MV-4-11 (cell line): ENCODE measurements around the gene PRMT7.

Source experiments
- DNase-seq: peaks from one replicate; lab custom pipeline; 2025; lab: John Stamatoyannopoulos, UW

The PRMT7 gene

DNA sequence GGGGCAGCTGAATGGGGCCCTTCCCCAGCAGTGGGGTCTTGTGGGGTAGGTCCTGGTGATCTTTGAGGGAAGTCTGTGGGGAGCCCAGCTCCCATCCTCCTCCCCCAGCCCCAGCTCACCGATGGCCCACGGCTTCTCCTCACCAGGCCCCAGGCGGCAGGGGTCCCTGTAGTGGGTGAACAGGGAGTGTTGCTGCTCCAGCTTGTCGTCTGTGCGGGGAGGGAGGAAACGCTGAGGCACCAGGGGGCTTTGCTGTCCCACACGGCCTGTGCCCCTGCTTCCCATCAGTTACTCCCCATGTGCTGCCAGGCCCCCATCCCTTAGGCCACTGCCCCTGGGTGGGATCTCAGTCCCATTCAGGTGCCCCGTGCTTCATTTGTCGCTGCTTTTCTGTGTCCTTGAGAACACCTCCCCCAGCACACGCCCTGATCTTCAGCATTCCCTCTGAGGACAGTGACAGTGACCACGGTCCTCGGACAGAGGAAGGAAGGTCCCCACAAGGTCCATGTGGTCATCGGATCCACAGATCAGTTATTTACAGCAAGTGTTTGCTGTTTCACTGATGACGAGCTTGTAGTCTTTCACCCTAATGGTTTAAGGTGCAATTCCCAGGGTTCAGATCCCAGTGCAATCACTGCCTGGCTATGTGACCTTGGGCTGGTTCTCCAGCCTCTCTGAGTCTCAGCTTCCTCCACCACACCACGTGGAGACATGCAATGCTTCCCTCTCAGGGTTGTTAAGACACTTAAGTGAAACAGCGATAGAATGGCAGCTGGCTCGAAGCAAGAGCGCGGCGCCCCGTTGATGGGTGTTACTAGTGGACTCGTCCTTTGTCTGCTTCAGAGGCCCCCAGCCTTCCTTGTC lies 53.1 kb downstream of the PRMT7 start:
- DNase-seq: peak; percentile 70

DNA sequence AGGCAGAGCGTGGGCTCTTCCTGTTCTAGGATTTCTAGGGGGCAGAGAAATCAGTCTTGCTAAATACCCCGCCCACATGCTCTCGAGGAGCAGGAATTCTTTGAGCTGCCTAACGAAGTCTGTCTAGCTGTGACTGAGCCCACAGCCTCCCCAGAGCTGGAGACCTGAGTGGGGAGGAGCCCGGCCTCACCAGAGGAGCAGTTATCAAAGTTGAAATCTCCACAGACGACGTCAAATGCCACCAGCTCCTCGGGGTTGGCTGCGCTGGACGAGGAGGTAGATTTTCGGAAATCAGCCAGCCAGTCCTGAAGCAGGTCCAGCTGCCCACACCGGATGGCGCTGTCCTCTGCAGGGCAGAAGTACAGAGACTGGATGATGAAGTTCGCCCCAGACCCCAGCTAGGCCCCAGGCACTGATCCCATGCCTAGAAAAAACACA lies 53.8 kb downstream of the PRMT7 start:
- no peak for DNase-seq

DNA sequence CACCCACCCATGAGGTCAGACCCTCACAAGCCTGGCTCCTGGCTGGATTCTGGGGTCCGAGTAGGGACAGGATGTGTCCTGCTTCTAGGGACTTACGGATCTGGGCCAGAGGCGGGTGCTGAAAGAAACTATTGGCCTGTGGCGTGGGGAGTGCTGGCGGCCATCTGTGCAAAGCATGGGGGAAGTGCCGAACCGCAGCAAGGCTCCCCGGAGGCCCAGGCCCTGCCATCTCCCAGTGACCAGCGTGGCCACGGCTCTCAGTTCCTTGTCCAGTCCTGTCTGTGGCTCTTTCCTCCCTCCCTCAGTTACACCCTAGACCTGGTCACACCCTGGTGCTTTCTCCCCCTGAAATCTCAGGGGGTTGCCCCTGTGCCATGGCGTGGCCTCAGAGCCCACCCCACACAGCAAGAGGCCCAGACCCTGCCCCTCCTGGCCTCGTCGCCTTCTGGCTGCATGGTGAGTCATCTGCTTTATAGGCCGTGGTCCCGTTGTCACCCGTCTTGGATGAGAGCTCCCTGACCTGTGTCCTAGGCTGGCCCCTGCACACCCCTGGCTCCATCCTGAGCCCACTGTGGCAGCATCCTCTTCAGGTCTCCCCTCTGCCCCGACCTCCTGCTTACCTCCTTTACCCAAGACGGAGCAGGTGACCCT lies 54.5 kb downstream of the PRMT7 start:
- DNase-seq: peak; percentile 72

DNA sequence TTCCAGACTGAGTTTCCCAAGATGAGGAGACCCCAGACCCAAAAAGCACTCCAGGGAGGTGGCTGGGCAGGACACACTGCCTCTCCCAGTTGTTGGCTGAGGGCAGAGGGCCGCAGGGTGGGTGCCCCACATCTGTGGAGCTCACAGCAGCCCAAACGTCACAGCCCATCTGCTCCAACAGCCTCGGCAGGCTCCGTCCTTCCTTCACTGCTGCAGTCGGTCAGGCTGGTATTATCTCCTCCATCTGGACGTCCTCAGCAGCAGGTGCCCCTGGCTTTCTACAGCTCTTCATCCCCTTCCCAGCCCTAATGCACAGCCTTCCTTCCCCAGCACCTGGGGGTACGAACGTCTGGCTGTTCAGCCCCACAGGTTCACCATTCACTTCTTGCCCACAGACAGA lies 55.2 kb downstream of the PRMT7 start:
- DNase-seq: no peak

DNA sequence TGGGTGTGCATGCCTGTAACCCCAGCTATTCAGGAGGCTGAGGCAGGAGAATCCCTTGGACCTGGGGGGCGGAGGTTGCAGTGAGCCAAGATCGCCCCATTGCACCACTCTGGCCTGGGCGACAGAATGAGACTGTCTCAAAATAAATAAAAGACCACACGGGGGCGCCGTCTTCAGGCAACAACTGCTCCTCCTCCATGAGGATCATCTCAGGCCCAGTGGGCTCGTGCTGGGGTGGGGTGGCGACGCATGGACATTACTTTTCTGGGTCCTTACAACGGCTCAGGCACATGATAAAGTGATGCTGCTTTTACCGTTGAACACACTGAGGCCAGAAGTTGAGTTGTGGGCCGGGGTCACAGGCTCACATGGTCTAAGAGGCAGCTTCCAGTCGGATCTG lies 56.2 kb downstream of the PRMT7 start:
- peak; percentile 66 for DNase-seq

DNA sequence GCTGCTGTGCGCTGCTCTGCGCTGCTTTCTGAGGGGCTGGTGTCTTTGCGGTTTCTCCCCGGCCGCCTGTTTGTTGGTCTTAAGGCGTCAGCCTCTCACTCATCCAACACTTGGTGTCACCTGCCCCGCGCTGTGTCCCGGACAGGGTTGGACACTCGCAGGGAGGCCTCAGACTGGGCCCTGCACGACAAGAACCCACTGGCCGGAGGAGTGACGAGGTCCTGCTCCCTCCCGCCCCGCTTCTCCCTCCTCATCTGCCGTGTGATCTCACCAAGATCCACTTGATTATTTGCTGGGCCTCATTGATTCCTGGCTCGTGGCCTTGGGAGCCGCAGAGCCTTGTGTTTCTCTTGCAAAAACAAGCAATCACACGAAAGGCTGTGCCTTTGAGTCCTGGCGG lies 56.6 kb downstream of the PRMT7 start:
- no peak for DNase-seq

DNA sequence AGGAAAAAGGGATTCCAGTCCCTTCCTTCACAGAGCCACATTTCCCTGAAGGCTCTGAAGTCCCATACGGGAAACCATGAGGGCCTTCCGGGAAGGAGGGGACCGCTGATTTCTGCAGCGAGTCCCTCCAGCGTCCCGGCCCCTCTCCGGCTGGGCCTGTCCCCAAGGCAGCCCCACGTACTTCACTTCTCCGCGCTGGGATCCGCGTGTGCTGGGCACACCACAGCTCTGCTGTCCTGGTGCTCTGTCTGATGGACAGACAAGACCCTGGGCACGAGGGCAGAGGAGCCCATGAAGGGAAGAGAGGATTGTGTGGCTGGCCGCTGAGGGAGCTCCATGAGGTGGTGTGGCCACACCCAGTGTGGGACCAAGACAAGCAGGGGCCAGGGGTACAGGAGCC lies 57.1 kb downstream of the PRMT7 start:
- DNase-seq: no peak

DNA sequence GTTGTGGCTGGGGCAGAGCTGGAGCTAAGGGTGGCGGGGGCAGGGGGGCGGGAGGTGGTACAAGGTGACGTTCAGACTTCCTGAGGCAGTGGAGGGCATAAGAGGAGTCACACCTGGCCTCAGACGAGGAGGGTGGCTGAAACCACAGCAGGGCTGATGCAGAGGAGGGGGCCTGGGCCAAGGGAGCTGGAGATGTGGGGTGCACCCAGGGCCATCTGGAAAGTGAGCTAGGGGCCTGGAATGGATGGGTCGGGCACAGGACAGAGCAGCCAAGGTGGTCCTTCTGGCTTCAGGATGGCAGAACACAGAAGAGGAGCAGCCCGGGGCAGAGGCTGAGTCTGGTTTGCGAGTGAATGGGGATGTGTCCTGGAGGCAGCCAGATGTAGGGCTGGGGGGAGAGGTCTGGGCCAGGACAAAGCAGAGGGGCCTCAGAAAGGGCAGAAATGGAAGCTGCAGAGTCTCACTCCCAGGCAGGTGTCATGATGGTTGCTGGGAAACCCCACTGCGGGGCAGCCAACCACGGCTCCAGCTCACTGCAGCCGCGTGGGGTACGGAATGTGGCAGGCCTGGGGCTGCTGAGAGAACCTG lies 57.6 kb downstream of the PRMT7 start:
- no peak for DNase-seq

DNA sequence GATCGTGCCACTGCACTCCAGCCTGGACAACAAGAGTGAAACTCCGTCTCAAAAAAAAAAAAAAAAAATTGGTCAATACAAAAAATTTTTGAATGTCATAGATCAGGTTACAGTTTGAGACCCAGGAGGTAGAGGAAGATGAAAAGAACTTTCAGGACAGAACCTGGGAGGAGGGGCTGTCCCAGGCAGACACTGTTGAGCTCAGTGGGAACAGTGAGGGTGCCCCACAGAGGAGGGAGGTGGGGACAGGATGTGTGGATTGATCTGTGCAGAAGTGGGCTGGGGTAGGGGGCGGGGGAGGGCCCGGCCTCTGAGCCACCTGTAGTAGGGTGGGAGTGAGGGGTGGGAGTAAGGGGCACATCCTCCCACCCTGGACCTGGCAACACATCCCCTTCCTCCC lies 58.3 kb downstream of the PRMT7 start:
- DNase-seq: peak; percentile 10

DNA sequence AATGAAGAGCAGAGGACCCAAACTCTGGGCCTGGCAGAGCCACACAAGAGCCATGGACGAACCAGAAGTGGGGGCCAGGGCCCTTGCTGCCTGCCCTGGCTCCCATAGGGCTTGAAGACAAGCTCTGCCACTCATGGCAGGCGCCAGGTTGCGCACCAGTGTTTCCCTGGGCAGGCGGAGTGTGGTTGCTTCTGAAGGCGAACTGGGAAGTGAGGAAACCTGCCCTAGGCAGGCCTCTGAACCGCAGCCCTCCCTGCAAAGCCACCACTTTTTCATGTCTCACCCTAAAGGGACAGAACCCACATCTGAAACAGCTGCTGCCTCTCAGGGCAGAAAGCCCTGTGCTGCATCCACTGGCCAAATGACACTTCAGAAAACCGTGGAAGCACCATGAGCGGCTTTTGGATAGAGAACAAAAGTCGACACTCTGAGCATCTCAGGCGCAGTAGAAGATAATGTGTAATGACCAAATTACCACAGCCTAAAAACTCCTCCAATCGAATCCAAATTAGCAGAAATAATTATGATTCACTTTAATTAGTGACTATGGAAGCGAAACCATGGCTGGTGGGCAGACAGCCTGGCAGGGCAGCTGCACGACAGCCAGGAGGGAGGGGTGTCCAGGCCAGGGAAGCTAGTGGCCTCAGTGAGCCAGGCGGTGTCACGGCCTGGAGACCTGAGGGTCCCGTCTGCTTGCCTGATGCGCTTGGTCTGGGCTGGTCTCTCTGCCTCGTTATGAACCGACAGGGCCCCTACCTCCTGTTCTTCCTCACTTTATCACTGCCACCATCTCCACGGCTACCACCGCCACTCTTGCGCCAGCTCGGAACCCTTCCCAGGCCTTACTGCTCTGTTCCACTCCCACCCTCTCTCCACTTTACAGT lies 59.1 kb downstream of the PRMT7 start:
- peak; percentile 97 for DNase-seq

DNA sequence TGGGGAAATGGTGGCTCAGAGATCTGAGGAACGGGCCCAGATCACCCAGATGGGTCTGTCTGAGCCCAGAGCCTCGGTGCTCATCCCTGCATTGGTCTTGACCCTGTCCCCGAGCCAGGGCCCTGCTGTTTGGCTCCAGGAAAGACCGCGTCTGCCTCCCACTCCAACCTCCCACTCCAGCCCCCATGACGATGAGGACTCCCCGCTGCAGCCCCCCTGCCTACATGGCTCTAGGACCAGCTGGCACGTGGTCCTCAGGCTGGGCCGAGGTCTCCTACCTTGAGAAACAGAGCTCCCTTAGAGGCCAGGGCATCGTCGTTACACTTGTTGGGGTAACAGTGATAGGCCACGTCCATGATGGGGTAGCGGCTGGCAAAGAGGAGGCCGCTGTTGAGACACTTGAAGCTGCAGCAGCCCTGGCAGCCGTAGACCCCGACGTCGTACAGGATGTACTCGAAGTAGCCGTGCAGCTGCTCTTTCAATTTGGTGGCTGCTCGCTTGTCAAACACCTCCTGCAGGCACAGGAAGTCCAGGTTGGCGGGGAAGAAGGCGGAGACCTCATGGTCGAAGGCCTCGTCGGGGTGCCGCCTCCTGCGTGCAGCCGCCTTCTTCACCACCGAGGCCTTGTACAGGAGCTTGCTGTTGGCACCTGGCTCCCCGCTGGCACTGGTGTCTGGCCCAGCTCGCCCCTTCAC lies 59.9 kb downstream of the PRMT7 start:
- DNase-seq: no peak

DNA sequence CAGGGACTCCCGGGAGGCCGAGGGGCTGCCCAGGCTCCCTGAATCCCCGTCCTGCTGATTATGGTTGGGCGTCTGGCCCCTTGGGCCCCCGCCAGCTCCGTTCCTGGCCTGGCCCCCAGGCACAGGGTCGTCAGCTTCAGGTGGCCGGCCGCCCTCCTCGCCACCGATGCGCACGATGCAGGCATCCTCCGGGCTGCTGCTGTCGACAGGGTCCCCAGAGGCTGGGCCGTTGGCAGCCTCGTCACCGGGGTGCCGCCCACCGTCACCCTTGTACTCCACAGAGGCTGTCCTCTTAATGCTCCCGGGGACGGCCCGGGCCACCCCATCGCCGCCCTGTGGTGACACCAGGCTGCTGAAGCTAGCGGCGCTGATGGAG lies 60.4 kb downstream of the PRMT7 start:
- DNase-seq: no peak

DNA sequence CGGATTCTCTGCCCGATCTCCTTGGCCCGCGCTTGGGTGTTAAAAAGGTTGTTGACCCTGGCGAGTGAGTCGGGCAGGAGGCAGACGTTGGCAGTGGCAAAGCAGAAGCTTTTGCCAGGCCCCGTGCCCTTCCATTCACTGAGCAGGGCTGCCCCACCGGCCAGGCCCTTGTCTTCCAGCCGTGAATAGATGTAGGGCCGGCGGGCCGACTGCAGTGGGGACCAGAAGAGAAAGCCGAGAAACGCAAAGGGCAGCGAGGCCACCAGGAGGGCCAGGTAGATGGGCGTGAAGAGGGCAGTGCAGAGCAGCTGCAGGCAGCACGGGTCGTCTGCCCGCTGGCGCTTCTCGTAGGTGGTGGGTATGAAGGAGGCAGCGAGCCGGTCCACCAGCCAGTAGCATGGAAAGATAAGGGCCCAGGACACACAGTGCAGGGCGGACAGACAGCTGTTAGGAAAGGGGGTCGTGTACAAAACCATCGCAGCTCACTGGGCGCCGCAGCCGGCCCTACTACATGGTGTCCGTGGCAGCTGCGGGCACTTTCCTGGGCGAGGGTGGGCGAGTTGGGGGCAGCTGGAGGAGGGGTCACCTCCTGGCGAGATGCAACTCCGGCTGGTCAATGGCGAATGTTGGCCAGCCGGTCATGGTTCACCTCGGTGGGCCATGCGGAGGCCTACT lies 61.0 kb downstream of the PRMT7 start:
- DNase-seq: no peak

DNA sequence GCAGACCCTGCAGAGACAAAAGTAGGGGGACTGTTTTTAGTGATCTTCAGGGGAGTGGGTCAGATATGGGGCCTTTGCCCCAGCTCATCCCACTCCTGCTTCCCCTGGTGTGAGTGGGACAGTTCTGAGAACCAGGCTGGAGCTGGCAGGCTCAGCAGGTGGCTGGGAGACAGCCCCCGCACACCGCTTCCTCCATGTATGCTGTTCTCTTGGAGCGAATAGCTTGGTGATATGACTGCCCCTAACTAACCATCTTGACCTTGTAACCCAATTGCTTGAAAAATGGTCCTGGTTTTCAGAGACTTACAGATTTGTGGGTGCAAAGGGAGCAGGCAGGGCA lies 61.5 kb downstream of the PRMT7 start:
- no peak for DNase-seq

DNA sequence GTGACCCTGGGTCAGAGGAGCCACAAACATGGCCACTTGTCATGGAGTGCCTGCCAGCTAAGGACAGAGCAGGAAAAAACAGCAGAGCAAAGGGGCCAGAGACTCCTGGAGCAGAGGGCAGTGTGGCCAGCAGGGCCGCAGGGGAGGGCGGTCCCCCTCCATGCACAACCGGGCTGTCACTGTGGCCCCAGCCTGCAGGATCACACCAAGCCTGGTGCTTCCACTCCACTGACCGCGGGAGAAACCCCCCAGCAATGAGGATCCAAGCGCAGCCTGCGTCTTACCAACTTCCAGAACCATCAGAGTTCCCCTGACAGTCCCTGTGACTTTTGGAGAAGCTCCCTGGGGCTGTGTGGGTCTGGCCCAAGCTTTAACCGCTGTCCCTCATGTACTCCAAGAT lies 62.0 kb downstream of the PRMT7 start:
- DNase-seq: no peak

DNA sequence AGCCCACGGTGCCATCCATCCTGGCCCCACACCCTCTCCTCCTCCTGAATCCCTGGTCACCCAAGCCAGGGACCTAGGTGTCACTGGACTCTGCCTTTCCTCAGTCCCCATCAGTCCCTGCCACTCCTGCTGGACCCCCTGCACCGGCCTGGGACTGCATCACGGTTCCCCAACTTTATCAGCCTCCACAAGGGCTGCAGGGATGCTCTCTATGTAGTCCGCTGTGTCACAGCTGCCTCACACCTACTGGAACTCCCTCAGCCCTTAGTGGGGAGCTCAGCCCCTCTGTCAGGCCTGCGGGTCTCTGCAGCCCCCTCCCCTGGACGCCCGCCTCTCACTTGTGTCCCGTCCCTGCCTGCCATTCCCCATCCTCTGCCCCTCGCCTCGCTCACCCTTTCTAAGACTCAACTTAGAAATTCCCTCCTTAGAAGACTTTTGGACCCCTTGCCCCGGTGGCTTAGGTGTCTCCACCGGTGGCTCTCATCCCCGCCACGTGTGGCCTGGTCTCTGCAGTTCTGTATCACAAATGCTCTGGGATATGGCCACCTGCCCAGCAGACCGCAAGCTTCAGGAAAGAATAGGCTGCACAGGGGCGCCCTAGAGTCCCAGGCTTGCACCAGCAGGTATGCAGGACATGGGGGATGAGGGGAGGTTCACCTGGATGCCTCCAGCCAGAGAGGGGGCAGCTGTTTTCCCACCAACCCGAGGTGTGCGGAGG lies 62.9 kb downstream of the PRMT7 start:
- DNase-seq: no peak

DNA sequence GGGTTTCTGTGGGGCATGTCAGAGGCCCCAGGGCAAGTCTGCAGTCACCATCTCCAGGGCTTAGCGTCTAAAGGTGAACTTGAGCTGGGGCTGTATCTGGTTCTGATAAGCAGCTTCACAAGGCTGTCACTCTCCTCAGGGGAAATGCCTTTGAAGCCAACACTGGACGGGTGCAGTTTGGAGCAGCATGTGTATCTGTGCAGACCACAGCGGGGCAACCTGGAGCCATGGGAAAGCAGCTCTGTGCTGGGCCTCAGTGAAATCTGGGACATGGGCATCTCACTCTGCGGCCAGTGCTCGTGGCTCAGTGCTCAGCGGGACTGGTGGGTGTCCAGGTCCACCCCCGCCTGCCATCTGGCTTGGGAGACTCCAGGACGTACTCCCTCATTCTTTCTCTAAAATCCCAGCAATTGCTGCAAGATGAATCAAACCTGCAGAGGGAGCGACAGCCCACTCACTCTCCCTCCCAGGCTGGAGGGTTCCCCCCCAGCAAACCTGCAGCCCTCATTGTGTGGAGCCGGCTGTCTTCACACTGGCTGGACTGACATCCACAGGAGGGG lies 63.5 kb downstream of the PRMT7 start:
- no peak for DNase-seq

DNA sequence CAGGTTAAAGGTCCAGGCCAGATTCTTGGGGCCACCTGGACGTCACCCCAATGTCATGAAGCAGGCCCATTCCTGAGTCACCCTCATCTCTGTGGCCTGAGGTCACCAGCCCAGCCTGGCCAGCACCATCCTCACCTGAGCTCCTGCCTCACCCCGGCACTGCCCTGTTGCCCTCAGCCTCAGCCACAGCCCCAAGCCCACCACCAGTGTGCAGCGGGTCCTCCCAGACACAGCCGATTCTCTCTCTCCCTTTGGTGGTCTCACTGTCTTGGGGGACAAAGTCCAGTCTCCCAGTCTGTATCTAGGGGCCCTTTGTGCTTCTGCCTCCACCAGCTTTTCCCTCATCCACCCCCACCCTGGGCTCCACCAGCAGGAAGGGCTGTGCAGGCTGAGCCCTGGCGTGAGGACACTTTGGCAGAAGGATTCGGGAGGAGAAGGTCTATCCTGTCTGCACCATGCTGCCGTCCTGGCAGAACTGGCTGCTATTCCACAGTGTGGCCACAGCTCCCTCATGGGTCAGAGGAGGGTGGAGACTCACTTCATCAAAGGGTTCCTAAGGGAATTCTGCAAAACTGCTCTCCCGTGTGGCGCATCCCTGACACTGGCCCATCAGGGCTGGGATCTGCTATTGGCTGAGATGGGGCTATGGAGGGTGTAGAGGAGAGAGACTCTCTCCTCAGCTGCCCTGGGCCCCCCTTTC lies 64.3 kb downstream of the PRMT7 start:
- no peak for DNase-seq

DNA sequence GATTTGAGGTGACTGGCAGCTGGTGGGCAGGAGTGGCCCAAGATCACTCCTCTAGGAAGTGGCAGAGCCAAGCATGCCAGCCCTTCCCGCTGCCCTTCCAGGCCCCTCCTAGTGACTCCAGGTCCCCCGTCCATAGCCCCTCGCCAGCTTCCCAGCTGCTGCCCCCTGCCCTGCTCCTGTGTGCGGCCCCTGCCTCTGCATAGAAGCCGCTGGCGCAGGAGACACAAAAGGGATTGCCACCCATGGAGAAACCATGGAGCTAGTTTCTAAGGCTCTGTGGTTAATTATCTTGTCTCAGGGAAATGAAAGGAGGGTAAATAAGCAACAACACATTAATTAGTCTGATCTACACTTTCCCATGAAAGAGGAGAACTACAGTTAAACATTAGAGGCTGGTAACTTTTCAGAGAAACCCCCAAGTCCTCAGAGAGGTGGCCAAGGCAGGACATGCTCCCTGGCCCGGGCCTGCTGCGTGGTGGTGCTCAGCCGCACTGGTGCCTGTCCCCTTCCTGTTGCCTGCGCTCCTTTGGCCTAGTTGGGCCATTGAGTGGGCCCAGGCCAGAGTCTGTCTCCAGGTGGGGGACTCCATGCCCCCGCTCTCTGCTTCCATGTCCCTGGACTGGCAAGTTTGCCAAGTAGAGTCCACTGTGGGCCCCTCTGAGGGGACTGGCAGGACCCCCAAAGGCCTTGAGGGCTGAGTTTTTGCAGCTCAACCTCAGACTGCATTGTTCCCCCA lies 65.2 kb downstream of the PRMT7 start:
- DNase-seq: no peak
